Colonic mucosa (tissue), 4 donors: ENCODE data around the gene AK1. TPM values are rescaled to one million over a fixed set of nuclear protein-coding genes. Genes with fewer than 3 reads are reported as not detected.

Source experiments
- DNase-seq: peaks from one replicate; pipeline ENCODE4 v3.0.0-alpha.2; 2020
- H3K27ac ChIP-seq: fragments of 200-600 bp; one replicate; pipeline ENCODE4 v1.8.0; 2021
- H3K27me3 ChIP-seq: fragments of 200-600 bp; one replicate; pipeline ENCODE4 v1.8.0; 2021
- H3K36me3 ChIP-seq: fragments of 200-600 bp; one replicate; pipeline ENCODE4 v1.8.0; 2021
- H3K4me1 ChIP-seq: fragments of 200-600 bp; one replicate; pipeline ENCODE4 v1.8.0; 2021; ENCODE audit warnings: mild to moderate bottlenecking
- H3K4me3 ChIP-seq: fragments of 200-600 bp; one replicate; pipeline ENCODE4 v1.8.0; 2021
- H3K9ac ChIP-seq, 2 donors: one replicate each; pipeline ENCODE4 v1.7.0; 2013; ENCODE audit warnings: control low read depth in 2 of 2, low read depth in 2 of 2, low read length in 2 of 2
- H3K9me3 ChIP-seq: fragments of 200-600 bp; one replicate; pipeline ENCODE4 v1.8.0; 2021
- intact Hi-C: fragments of 100-400 bp; cut with DNase I; formaldehyde crosslinking; loops from one replicate; pipeline ENCODE4 v1.14.1; 2022
- microRNA-seq: library from miRNA; unstranded; fragments of <30 nt; microRNA quantifications from one replicate; pipeline ENCODE4, GENCODE V29; 2019
- total RNA-seq, 2 donors: library from RNA; stranded (reverse); fragmentation: NEBNext Ultra II Directional in 1 of 2; extraction: Animal tissue kit (Norgen Biotek cat#: 25700) in 1 of 2; gene quantifications; one replicate each; pipeline ENCODE4 v1.2.1, GENCODE V29; 2021
- TF ChIP-seq, protein P1 (sequence below): fragments of 200-600 bp; IDR thresholded peaks from one replicate; pipeline ENCODE4 v1.8.0; 2022; ENCODE audit warnings: antibody characterized with exemption, mild to moderate bottlenecking
- donor health status: healthy.
- donor health status: DM: no; HTN: no; CAD: no.
- donor health status: DM: no; HTN: no; CAD: no.

AK1 gene
- total RNA-seq, 2 donors from 2014 or later: 159 to 166 TPM

DNA sequence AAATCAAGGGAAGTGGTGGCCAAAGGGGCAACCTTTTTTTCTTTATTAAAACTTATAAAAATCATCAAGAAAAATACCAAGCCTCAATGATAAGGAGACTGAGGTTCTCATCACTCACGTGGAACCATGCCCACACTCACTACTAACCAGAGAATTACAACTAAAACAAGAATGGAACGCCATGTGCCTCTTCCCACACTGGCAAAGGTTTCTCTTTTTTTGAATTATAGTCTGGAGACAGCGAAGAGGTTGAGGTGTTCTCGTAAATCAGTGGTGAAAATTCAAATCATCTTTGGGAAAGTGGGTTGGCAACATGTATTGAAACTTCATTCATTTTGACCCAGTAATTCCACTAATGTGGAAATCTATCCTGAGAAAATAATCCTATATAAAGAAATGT lies 55.4 kb downstream of the AK1 start:
- Histone ChIP-seq H3K4me3 (no peak overlapping the region), H3K9ac (no peak overlapping the region), H3K9me3 (no peaks in the 10 kb centered on the region), H3K27ac (no peak overlapping the region), H3K36me3 (no peaks in the 10 kb centered on the region), H3K4me1 (no peaks in the 10 kb centered on the region), H3K27me3 (no peaks in the 10 kb centered on the region)
- intact Hi-C loops: no loop called here
- no peak for DNase-seq
- TF ChIP-seq, protein P1, sequence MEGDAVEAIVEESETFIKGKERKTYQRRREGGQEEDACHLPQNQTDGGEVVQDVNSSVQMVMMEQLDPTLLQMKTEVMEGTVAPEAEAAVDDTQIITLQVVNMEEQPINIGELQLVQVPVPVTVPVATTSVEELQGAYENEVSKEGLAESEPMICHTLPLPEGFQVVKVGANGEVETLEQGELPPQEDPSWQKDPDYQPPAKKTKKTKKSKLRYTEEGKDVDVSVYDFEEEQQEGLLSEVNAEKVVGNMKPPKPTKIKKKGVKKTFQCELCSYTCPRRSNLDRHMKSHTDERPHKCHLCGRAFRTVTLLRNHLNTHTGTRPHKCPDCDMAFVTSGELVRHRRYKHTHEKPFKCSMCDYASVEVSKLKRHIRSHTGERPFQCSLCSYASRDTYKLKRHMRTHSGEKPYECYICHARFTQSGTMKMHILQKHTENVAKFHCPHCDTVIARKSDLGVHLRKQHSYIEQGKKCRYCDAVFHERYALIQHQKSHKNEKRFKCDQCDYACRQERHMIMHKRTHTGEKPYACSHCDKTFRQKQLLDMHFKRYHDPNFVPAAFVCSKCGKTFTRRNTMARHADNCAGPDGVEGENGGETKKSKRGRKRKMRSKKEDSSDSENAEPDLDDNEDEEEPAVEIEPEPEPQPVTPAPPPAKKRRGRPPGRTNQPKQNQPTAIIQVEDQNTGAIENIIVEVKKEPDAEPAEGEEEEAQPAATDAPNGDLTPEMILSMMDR: no peak

DNA sequence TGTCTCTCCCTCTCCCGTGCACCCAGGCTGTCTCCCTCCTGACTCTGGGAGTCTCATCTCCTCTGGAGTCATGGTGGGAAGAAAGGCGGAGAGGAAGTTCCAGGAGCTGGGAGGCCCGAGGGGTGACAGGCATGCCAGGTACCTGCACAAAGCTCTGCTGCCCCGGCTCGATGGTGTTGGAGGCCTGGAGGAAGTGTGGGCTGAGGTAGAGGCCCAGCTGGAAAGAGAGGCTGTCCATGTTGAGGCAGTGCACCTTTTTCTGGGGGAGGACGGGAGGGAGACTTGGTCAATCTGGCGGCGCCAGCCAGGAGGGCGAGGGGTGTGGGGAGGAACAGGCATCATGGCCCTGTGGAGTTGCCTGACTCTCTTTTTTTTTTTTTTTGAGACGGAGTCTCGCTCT lies 58.9 kb downstream of the AK1 start:
- no peaks in the 10 kb centered on the region for H3K36me3 ChIP-seq
- no peaks in the 10 kb centered on the region for H3K9me3 ChIP-seq
- TF ChIP-seq, protein P1: no peak
- no peaks in the 10 kb centered on the region for H3K27me3 ChIP-seq
- intact Hi-C loops: no loop called here
- no peak overlapping the region for H3K9ac ChIP-seq
- no peaks in the 10 kb centered on the region for H3K4me1 ChIP-seq
- no peak for DNase-seq
- no peak overlapping the region for H3K27ac ChIP-seq
- H3K4me3 ChIP-seq: no peak overlapping the region

DNA sequence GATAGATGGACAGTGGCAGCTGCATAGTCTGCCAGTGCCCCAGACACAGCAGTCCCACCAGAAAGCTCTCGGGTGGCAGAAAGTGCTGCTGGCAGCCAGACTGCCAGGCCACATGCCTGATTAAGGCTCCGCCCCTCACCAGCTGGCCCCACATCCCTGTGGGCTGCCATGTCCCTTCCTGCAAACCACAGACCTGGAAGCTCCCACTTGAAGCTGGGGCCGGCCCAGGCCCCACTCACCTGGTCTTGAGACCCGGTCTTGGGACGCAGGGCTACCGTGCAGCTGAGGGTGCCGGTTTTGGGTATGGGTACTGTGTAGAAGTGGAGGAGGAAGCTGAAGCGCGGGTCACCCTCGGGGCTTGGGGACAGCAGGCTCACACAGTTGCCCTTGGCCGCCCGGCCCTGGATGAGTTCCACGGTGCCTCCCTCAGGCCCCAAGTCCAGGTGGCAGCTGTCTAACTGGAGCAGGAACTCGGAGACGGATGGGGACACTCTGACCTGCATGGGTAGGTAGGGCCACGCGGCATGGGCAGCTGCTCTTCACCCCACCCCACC lies 59.5 kb downstream of the AK1 start:
- no peak for DNase-seq
- intact Hi-C loops: no loop called here
- no peak overlapping the region for H3K27ac ChIP-seq
- TF ChIP-seq, protein P1: no peak
- no peaks in the 10 kb centered on the region for H3K27me3 ChIP-seq
- H3K9me3 ChIP-seq: no peaks in the 10 kb centered on the region
- no peaks in the 10 kb centered on the region for H3K36me3 ChIP-seq
- no peak overlapping the region for H3K4me3 ChIP-seq
- H3K9ac ChIP-seq: no peak overlapping the region
- no peaks in the 10 kb centered on the region for H3K4me1 ChIP-seq

DNA sequence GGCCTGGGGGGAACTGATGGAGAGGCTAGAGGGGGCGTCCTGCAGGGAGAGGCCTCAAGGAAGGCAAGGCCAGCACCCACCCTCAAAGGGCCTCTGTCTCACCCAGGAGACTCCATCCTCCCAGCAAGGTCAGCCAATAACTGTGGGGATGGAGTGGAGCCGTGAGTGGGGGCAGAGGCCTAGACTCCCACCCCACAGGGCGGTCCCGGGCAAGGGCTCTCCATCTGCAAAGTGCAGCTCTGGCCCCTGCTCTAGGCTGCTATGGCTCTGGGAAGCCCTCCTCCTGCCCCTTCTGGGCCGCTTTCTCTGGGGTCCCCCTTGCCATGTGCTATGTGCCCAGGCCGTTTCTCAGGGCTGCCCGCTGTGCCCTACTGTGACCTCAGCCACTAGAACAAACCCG lies 60.7 kb downstream of the AK1 start:
- Histone ChIP-seq H3K36me3 (no peaks in the 10 kb centered on the region), H3K9me3 (no peaks in the 10 kb centered on the region), H3K4me1 (no peaks in the 10 kb centered on the region), H3K9ac (no peak overlapping the region), H3K4me3 (no peak overlapping the region), H3K27me3 (no peaks in the 10 kb centered on the region), H3K27ac (no peak overlapping the region)
- TF ChIP-seq, protein P1: no peak
- no peak for DNase-seq
- intact Hi-C loops: no loop called here

Small RNA genes within 50 kb of the gene (microRNA-seq; reads per million reads assigned to microRNA genes)
- gene MIR4672: not detected

Other genes with a start within 250 kb of the AK1 start
- gene CFAP157, start 170.7 kb downstream of the AK1 start, total RNA-seq: under 1 TPM in 1 of 2 donors, not detected in 1; 0.12 TPM
- gene PTRH1, start 162.0 kb downstream of the AK1 start, total RNA-seq: 10 to 100 TPM in 1 of 2 donors, 1 to 10 TPM in 1; 8.9 to 23.8 TPM
- gene TTC16, start 161.6 kb downstream of the AK1 start, total RNA-seq: under 1 TPM; 0.05 to 0.07 TPM
- 10 to 100 TPM; 25.8 to 29.8 TPM for gene TOR2A, start 142.4 kb downstream of the AK1 start, total RNA-seq
- 1 to 10 TPM; 3.5 TPM for gene SH2D3C, start 99.0 kb downstream of the AK1 start, total RNA-seq
- gene CDK9, start 91.6 kb downstream of the AK1 start, total RNA-seq: 10 to 100 TPM; 64.0 to 77.7 TPM
- 10 to 100 TPM; 31.6 to 55.1 TPM for gene FPGS, start 74.8 kb downstream of the AK1 start, total RNA-seq
- 10 to 100 TPM; 15.4 to 34.5 TPM for gene ENG, start 23.0 kb downstream of the AK1 start, total RNA-seq
- gene ST6GALNAC6, start 21.9 kb upstream of the AK1 start, total RNA-seq: 100 to 1,000 TPM; 251 to 279 TPM
- gene ST6GALNAC4, start 39.4 kb upstream of the AK1 start, total RNA-seq: 10 to 100 TPM; 25.4 to 66.5 TPM
- under 1 TPM; 0.85 to 0.89 TPM for gene PIP5KL1, start 53.1 kb upstream of the AK1 start, total RNA-seq
- gene DPM2, start 60.2 kb upstream of the AK1 start, total RNA-seq: 10 to 100 TPM; 25.7 to 38.9 TPM
- gene EEIG1, start 103.3 kb upstream of the AK1 start, total RNA-seq: 10 to 100 TPM; 72.2 to 95.9 TPM
- gene NAIF1, start 189.6 kb upstream of the AK1 start, total RNA-seq: 10 to 100 TPM; 10.8 to 11.6 TPM
- 10 to 100 TPM; 12.3 to 19.7 TPM for gene SLC25A25, start 190.6 kb upstream of the AK1 start, total RNA-seq